Small intestine (tissue), 7 donors: Measurements from ENCODE around the gene SRM. TPM values are rescaled to one million over a fixed set of nuclear protein-coding genes. Genes with fewer than 3 reads are reported as not detected.
"Not testable (repeated sequence)": the region's sequence is repeated elsewhere in the genome, so short reads cannot be mapped to it uniquely, and the experiment has no call there.

Source experiments
- DNase-seq, 2 donors: peaks; one replicate each; pipeline versions ENCODE4 v3.0.0 to v3.0.0-alpha.2; 2013
- FAIRE-seq: peaks from 2 replicates; lab custom pipeline; 2012; peaks lifted over from hg19 to GRCh38; lab: Jason Lieb, UNC
- H3K27ac ChIP-seq, 3 donors: one replicate each; pipeline ENCODE4 v1.5.1; 2013; ENCODE audit warnings: low read length in 2 of 3, mild to moderate bottlenecking in 2 of 3, control low read depth in 1 of 3, inconsistent platforms in 1 of 3, low read depth in 1 of 3, moderate library complexity in 1 of 3
- H3K27me3 ChIP-seq, 3 donors: one replicate each; pipeline ENCODE4 v1.6.1; 2013; ENCODE audit warnings: low read length in 3 of 3, inconsistent platforms in 1 of 3; ENCODE audit not compliant: control insufficient read depth in 3 of 3, insufficient read depth in 3 of 3
- H3K36me3 ChIP-seq, 3 donors: one replicate each; pipeline ENCODE4 v1.6.1; 2013; ENCODE audit warnings: low read length in 3 of 3, inconsistent platforms in 1 of 3, low read depth in 1 of 3, mild to moderate bottlenecking in 1 of 3, moderate library complexity in 1 of 3; ENCODE audit not compliant: control insufficient read depth in 3 of 3, insufficient read depth in 2 of 3
- H3K4me1 ChIP-seq, 3 donors: one replicate each; pipeline ENCODE4 v1.6.1; 2013; ENCODE audit warnings: low read length in 2 of 3, inconsistent platforms in 1 of 3, low read depth in 1 of 3, mild to moderate bottlenecking in 1 of 3, moderate library complexity in 1 of 3; ENCODE audit not compliant: control insufficient read depth in 3 of 3, insufficient read depth in 2 of 3
- H3K4me3 ChIP-seq, 3 donors: one replicate each; pipeline ENCODE4 v1.5.1; 2013; ENCODE audit warnings: low read length in 3 of 3, control low read depth in 1 of 3, inconsistent platforms in 1 of 3, low read depth in 1 of 3, mild to moderate bottlenecking in 1 of 3, moderate library complexity in 1 of 3
- H3K9me3 ChIP-seq, 2 donors: one replicate each; pipeline ENCODE4 v1.6.1; 2013; ENCODE audit warnings: low read depth in 1 of 2, low read length in 1 of 2; ENCODE audit not compliant: control insufficient read depth in 2 of 2, insufficient read depth in 1 of 2
- WGBS, 3 donors: extraction: QIAGEN DNeasy Blood & Tissue Kit; methylation state at CpG; one replicate each; pipeline ENCODE4 v1.1.7; 2013; 5-methylcytosine and 5-hydroxymethylcytosine counted together
- polyA plus RNA-seq, 4 donors: library from polyadenylated mRNA; stranded (reverse) in 3 of 4; unstranded in 1 of 4; fragments of 200-250 nt in 3 of 4; fragments of 120-200 nt in 1 of 4; gene quantifications; one replicate each; pipeline versions ENCODE4 v1.2.1 to v1.2.3, GENCODE V29; 2013
- donor health status: healthy with polysubstance abuse.
- donor health status: control.
- donor health status: control.
- donor health status: Bipolar disorder and iron deficiency.
- donor health status: healthy.

Gene SRM
- polyA plus RNA-seq, 4 donors, result 5.6 to 67.3 (median 26.4) TPM

DNA sequence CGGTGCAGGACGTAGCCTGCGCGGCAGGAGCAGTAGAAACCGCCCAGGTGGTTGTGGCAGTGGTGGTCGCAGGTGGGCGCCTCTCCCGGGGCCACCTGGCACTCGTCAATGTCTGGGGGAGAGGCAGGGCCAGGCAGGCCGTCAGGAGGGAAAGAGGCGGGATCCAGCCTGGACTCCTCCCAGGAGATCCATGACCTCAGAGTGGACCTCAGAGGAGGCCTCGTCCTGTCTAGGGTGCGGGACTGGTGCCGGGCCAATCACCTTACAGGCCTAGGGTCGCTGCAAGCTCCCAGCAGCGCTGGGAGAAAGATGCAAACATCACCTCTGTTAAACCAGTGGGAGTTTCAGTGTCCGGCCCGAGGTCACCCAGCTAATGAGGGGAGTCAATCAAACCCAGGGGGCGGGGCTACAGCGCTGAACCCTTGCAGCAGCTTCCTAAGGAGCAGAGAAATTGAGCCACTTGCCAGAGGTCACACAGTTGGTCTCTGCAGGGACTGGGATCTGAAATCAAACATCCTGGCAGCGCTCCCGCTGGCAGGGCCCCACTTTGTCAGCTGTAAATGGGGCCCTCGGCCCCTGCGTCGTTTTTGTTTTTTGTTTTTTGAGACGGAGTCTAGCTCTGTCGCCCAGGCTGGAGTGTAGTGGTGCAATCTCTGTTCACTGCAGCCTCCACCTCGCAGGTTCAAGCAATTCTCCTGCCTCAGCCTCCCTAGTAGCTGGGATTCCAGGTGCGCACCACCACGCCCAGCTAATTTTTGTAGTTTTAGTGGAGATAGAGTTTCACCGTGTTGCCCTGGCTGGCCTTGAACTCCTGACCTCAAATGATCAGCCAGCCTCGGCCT is 14.2 kb downstream of the SRM start:
- Histone ChIP-seq H3K9me3 (no peaks in the 10 kb centered on the region), H3K4me1 (no peaks in the 10 kb centered on the region), H3K27me3 (no peaks in the 10 kb centered on the region), H3K36me3 (no peaks in the 10 kb centered on the region), H3K4me3 (no peak overlapping the region), H3K27ac (no peak overlapping the region)
- no peak for FAIRE-seq
- no peak for DNase-seq
- WGBS, 3 donors, result 48 to 52% (median 52%) methylated on average over 31 to 32 of the region's 32 CpGs

DNA sequence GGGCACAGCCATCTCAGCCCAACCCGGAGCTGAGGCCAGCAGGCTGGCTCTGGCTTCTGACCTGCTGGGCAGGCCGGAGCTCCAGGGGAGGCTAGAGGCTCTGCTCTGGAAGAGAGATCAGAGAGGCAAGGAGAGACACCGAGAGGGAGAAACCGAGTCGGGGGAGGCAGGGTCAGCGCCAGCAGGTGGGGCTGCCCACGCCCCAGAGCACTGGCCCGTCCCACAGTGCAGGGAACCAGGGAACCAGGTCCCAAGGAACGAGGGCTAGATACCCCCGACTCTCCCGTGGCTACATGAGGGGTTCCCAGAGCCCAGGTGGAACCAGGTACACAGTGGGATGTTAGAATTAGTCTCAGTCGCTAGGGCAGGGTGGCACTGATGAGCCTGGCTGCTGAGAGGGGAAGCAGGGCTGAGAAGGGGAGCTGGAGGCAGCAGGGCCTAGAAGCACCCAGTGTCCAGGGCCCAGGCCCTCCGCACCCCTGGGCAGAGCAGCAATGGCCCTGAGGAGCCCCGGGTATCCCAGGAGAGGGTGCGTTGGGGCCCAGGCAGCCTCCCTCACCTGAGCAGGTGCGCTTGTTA is 14.9 kb downstream of the SRM start:
- Histone ChIP-seq H3K9me3 (no peaks in the 10 kb centered on the region), H3K27ac (no peak overlapping the region), H3K4me1 (no peaks in the 10 kb centered on the region), H3K27me3 (no peaks in the 10 kb centered on the region), H3K4me3 (no peak overlapping the region), H3K36me3 (no peaks in the 10 kb centered on the region)
- FAIRE-seq (no peak), DNase-seq (no peak)
- 74 to 81% (median 78%) methylated on average over 15 to 16 of the region's 16 CpGs for WGBS, 3 donors

DNA sequence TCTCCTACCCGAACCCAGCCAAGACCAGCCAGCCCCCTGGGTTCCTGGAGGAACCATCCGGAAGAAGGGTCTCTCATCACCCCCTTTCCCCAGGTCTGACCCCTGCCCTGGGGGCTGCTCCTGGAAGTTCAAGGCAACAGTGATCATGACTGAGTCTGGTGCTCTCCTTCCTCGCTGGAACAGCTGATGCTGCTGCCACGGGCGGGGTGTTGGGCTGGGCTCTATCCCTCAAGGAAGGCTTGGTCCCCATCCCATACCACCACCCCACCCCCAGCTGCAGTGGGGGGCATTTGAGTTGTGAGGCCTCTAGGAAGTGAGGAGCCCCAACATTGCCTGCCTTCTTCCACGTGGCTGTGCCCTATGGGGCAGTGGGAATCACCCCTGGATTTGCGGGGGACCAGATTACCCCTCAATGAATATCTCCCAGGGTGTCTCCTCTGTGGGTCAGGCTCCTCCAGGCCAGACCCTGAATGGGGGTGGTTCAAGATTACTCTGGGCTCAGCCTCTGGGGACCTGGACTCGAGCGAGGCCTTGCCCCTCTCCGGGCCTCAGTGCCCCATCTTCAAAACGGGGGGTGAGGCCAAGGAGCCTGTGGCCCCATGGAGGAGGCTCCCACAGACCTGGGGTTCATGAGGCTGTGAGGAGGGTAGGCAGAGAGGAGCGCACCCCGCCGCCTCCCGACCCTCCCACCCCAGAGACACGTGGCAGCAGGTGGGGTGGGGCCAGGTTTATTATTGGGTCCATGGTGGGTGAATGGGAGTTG is 15.6 kb downstream of the SRM start:
- Histone ChIP-seq H3K27ac (no peak overlapping the region), H3K9me3 (no peaks in the 10 kb centered on the region), H3K4me3 (no peak overlapping the region), H3K27me3 (no peaks in the 10 kb centered on the region), H3K36me3 (no peaks in the 10 kb centered on the region), H3K4me1 (no peaks in the 10 kb centered on the region)
- FAIRE-seq (no peak), DNase-seq (no peak)
- 67 to 79% (median 72%) methylated on average over 14 to 16 of the region's 16 CpGs for WGBS, 3 donors

GRCh38 chr1:11042995-11043874 is 16.6 kb downstream of the SRM start:
- H3K4me1 ChIP-seq, result no peaks in the 10 kb centered on the region
- FAIRE-seq, result no peak
- H3K36me3 ChIP-seq, result no peaks in the 10 kb centered on the region
- H3K9me3 ChIP-seq, result no peaks in the 10 kb centered on the region
- H3K4me3 ChIP-seq, result no peak overlapping the region
- no peak overlapping the region for H3K27ac ChIP-seq
- DNase-seq, result no peak
- WGBS, 3 donors, result 71 to 75% (median 73%) methylated on average over 19 of the region's 19 CpGs
- H3K27me3 ChIP-seq, result no peaks in the 10 kb centered on the region

- DNase-seq (no peak), FAIRE-seq (no peak)
- no peaks in the 10 kb centered on the region for H3K36me3 ChIP-seq
- H3K9me3 ChIP-seq, result no peaks in the 10 kb centered on the region
- no peak overlapping the region for H3K4me3 ChIP-seq
- H3K27ac ChIP-seq, result no peak overlapping the region
- WGBS, 3 donors, result 76 to 81% (median 80%) methylated on average over 3 of the region's 3 CpGs
- no peaks in the 10 kb centered on the region for H3K27me3 ChIP-seq
- H3K4me1 ChIP-seq, result no peaks in the 10 kb centered on the region
Measured at GRCh38 chr1:11042065-11042464, 17.8 kb downstream of the SRM start.

- no peaks in the 10 kb centered on the region for H3K36me3 ChIP-seq
- no peak overlapping the region for H3K27ac ChIP-seq
- H3K4me3 ChIP-seq, result no peak overlapping the region
- H3K4me1 ChIP-seq, result no peaks in the 10 kb centered on the region
- H3K9me3 ChIP-seq, result no peaks in the 10 kb centered on the region
- no peak for FAIRE-seq
- H3K27me3 ChIP-seq, result no peaks in the 10 kb centered on the region
- no peak for DNase-seq
Measured at GRCh38 chr1:11041048-11041447, 18.8 kb downstream of the SRM start.

DNA sequence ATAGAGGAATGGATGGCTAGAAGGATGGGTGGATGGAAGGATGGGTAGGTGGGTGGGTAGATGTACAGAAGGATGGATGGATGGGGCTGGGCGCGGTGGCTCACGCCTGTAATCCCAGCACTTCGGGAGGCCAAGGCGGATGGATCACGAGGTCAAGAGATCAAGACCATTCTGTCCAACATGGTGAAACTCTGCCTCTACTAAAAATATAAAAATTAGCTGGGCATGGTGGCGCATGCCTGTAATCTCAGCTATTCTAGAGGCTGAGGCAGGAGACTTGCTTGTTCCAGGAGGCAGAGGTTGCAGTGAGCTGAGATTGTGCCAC is 19.8 kb downstream of the SRM start:
- FAIRE-seq, H3K27me3 ChIP-seq, H3K27ac ChIP-seq, H3K4me1 ChIP-seq, H3K4me3 ChIP-seq, H3K36me3 ChIP-seq, H3K9me3 ChIP-seq, DNase-seq: not testable (repeated sequence)
- WGBS, 3 donors, result 89 to 94% (median 92%) methylated on average over 7 of the region's 7 CpGs
